Urothelium cell line (cell line): ENCODE results near the gene EPGN.
A peak's percentile ranks its signal among the peaks of the same experiment; 100 is the strongest.
"Not testable (repeated sequence)": the region's sequence is repeated elsewhere in the genome, so short reads cannot be mapped to it uniquely, and the experiment has no call there.

Experiments
- DNase-seq: peaks from one replicate; pipeline ENCODE4 v3.0.0; 2011; ENCODE audit warnings: low spot score, mixed read lengths
- FAIRE-seq: peaks from 2 replicates; lab custom pipeline; 2011; peaks lifted over from hg19 to GRCh38; lab: Jason Lieb, UNC

EPGN gene

GRCh38 chr4:74335341-74336021, 27.2 kb downstream of the EPGN start:
- no peak for DNase-seq

GRCh38 chr4:74338792-74339333, 30.6 kb downstream of the EPGN start:
- no peak for DNase-seq
- FAIRE-seq, result no peak

More at GRCh38 chr4:74335341-74336021, 27.2 kb downstream of the EPGN start:
- FAIRE-seq, result no peak

- DNase-seq, result no peak
- FAIRE-seq, result no peak
These were observed 31.2 kb downstream of the EPGN start for GRCh38 chr4:74339501-74339900.

- DNase-seq, FAIRE-seq: not testable (repeated sequence)
These were observed 32.2 kb downstream of the EPGN start for GRCh38 chr4:74340421-74340820.

- no peak for DNase-seq
- no peak for FAIRE-seq
These were observed 35.8 kb downstream of the EPGN start for GRCh38 chr4:74344031-74344430.

GRCh38 chr4:74353858-74354257, 45.6 kb downstream of the EPGN start:
- FAIRE-seq, result no peak
- no peak for DNase-seq

GRCh38 chr4:74357965-74358364, 49.7 kb downstream of the EPGN start:
- no peak for FAIRE-seq

GRCh38 chr4:74361671-74362070, 53.4 kb downstream of the EPGN start:
- FAIRE-seq (no peak), DNase-seq (no peak)

More at GRCh38 chr4:74357965-74358364, 49.7 kb downstream of the EPGN start:
- DNase-seq, result no peak

GRCh38 chr4:74362347-74362746, 54.1 kb downstream of the EPGN start:
- DNase-seq (no peak), FAIRE-seq (no peak)

GRCh38 chr4:74364256-74364651, 56.0 kb downstream of the EPGN start:
- DNase-seq (no peak), FAIRE-seq (no peak)

GRCh38 chr4:74364652-74365491, 56.6 kb downstream of the EPGN start, which contains the start of gene EREG:
Gene EREG, plus strand, starts transcription at chr4:74365145. Its CDS starts 164 bp downstream, at chr4:74365309.
- DNase-seq (peak; percentile 61), FAIRE-seq (peak; percentile 67)

- DNase-seq (peak; percentile 25), FAIRE-seq (no peak)
These were observed 57.5 kb downstream of the EPGN start for GRCh38 chr4:74365761-74366160.
